Measurements from ENCODE around the gene MEIOSIN. TPM values are rescaled to one million over a fixed set of nuclear protein-coding genes. Genes with fewer than 3 reads are reported as not detected.

Gene MEIOSIN
- total RNA-seq, 2 donors from 2014 or later: not detected

GRCh38 chr19:45812297-45812696 is 79.1 kb downstream of the MEIOSIN start:
- no peak for DNase-seq

More at GRCh38 chr19:45812297-45812696, 79.1 kb downstream of the MEIOSIN start:
- no peak overlapping the region for H3K4me3 Mint-ChIP-seq
- H3K36me3 Mint-ChIP-seq (ENCODE audit: low read depth): peaks cover 2% of the 10 kb centered on the region
- 94 to 97% methylated on average over 5 to 6 of the region's 6 CpGs for WGBS, 2 experiments (ENCODE audit: insufficient coverage in 1 of 2, insufficient read length in 1 of 2)
- peaks cover 7% of the 10 kb centered on the region for H3K4me1 ChIP-seq (ENCODE audit: control insufficient read depth, insufficient read depth, low read length)
- H3K4me1 Mint-ChIP-seq: peaks cover 5% of the 10 kb centered on the region
- H3K4me3 ChIP-seq (ENCODE audit: low read length): no peak overlapping the region
- TF ChIP-seq CTCF (conservative IDR thresholded peaks at IDR 0.05): no peak
- H3K9ac ChIP-seq (ENCODE audit: extremely low read depth, low read length, poor library complexity, severe bottlenecking): no peak overlapping the region
- no peak overlapping the region for H3K27ac ChIP-seq (ENCODE audit: low read depth, low read length)
- H3K9me3 ChIP-seq (ENCODE audit: control insufficient read depth, low read length): no peaks in the 10 kb centered on the region
- H3K9me3 Mint-ChIP-seq: no peaks in the 10 kb centered on the region
- no peaks in the 10 kb centered on the region for H3K27me3 Mint-ChIP-seq (ENCODE audit: insufficient read depth)
- H3K36me3 ChIP-seq (ENCODE audit: control insufficient read depth, insufficient read depth, low read length): no peaks in the 10 kb centered on the region
- no peak overlapping the region for H3K27ac Mint-ChIP-seq
- H3K27me3 ChIP-seq (ENCODE audit: control insufficient read depth, insufficient read depth, low read length, poor library complexity, severe bottlenecking): no peaks in the 10 kb centered on the region

Other genes starting within 250 kb of the MEIOSIN start
- gene RTN2, start 236.4 kb upstream of the MEIOSIN start, total RNA-seq: 10 to 100 TPM; 15.7 to 18.5 TPM
- 1 to 10 TPM; 3.2 to 3.5 TPM for gene PPM1N, start 235.0 kb upstream of the MEIOSIN start, total RNA-seq
- 100 to 1,000 TPM; 134 to 144 TPM for gene VASP, start 226.0 kb upstream of the MEIOSIN start, total RNA-seq
- gene OPA3, start 148.6 kb upstream of the MEIOSIN start, total RNA-seq: 10 to 100 TPM; 12.9 to 15.4 TPM
- not detected for gene GPR4, start 131.2 kb upstream of the MEIOSIN start, total RNA-seq
- gene EML2, start 94.0 kb upstream of the MEIOSIN start, total RNA-seq: 10 to 100 TPM; 42.9 to 79.3 TPM
- gene GIPR, start 65.2 kb upstream of the MEIOSIN start, total RNA-seq: 10 to 100 TPM; 10.8 to 14.6 TPM
- 100 to 1,000 TPM; 644 to 654 TPM for gene SNRPD2, start 41.5 kb upstream of the MEIOSIN start, total RNA-seq
- gene QPCTL, start 40.8 kb upstream of the MEIOSIN start, total RNA-seq: 10 to 100 TPM; 11.0 to 15.9 TPM
- 10 to 100 TPM; 36.5 to 42.8 TPM for gene FBXO46, start 2.5 kb upstream of the MEIOSIN start, total RNA-seq
- gene SIX5, start 35.8 kb downstream of the MEIOSIN start, total RNA-seq: 10 to 100 TPM; 41.6 to 46.4 TPM
- gene DMPK, start 49.1 kb downstream of the MEIOSIN start, total RNA-seq: 10 to 100 TPM; 58.8 to 75.9 TPM
- gene DMWD, start 59.4 kb downstream of the MEIOSIN start, total RNA-seq: 10 to 100 TPM; 86.4 to 86.9 TPM
- gene RSPH6A, start 81.9 kb downstream of the MEIOSIN start, total RNA-seq: under 1 TPM; 0.53 TPM
- gene SYMPK, start 129.7 kb downstream of the MEIOSIN start, total RNA-seq: 100 to 1,000 TPM; 104 to 119 TPM
- gene FOXA3, start 130.9 kb downstream of the MEIOSIN start, total RNA-seq: 10 to 100 TPM; 54.2 to 58.1 TPM
- gene IRF2BP1, start 152.7 kb downstream of the MEIOSIN start, total RNA-seq: 10 to 100 TPM; 23.8 to 30.3 TPM
- gene MYPOP, start 169.2 kb downstream of the MEIOSIN start, total RNA-seq: 10 to 100 TPM; 13.6 to 19.9 TPM
- gene NANOS2, start 181.3 kb downstream of the MEIOSIN start, total RNA-seq: not detected
- under 1 TPM; 0.64 to 0.91 TPM for gene NOVA2, start 240.4 kb downstream of the MEIOSIN start, total RNA-seq